ENCODE data around the gene CASQ1. TPM values are rescaled to one million over a fixed set of nuclear protein-coding genes. Genes with fewer than 3 reads are reported as not detected.

The CASQ1 gene
- total and polyA plus RNA-seq, 4 donors, result 1.6 to 15.2 (median 3.9) TPM

- Histone ChIP-seq H3K4me1 (ENCODE audit: control insufficient read depth in 1 of 2, insufficient read depth in 2 of 2, low read length in 2 of 2) (peaks cover 0 to 3% of the 10 kb centered on the region in 2 donors), H3K27ac (ENCODE audit: low read depth in 1 of 2, low read length in 2 of 2) (peak overlapping the region in 1 of 2 donors; percentile 21), H3K9me3 (ENCODE audit: control insufficient read depth, low read length) (no peaks in the 10 kb centered on the region), H3K36me3 (ENCODE audit: control insufficient read depth in 1 of 2, insufficient read depth in 2 of 2, low read length in 1 of 2) (peaks cover 3 to 18% of the 10 kb centered on the region in 2 donors), H3K4me3 (ENCODE audit: low read length in 2 of 2) (no peak overlapping the region), H3K27me3 (ENCODE audit: control insufficient read depth in 1 of 2, insufficient read depth in 2 of 2, low read length in 1 of 2) (no peaks in the 10 kb centered on the region)
- intact Hi-C loops (cut with DNase I), result no loop called here
- DNase-seq (no peak), ATAC-seq (ENCODE audit: low FRiP score) (no peak)
- 78 to 87% methylated on average over 2 of the region's 2 CpGs for WGBS, 2 donors
These were observed 29.9 kb downstream of the CASQ1 start for GRCh38 chr1:160220301-160220700.

DNA sequence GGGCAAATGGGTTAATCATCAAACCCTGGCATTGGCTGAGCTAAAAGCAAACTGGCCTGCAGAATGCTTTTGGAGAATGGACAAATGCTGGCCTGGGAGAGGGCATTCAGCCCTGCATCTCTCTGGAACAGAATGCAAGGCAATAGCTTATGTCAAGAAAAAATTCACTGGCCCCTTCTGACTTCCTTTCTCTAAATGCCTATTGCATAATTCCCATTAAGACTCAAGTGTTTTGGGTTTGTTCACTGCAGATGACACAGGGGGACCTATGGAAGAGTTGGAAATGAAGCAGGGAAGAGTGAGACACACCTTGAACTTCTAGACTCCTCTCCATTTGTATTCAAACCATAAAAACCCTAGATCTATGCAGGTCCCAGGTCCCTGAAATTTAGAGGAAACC, 30.7 kb downstream of the CASQ1 start:
- peaks cover 0 to 3% of the 10 kb centered on the region in 2 donors for H3K4me1 ChIP-seq (ENCODE audit: control insufficient read depth in 1 of 2, insufficient read depth in 2 of 2, low read length in 2 of 2)
- H3K9me3 ChIP-seq (ENCODE audit: control insufficient read depth, low read length), result no peaks in the 10 kb centered on the region
- no peak overlapping the region for H3K27ac ChIP-seq (ENCODE audit: low read depth in 1 of 2, low read length in 2 of 2)
- DNase-seq, result no peak
- peaks cover 3 to 16% of the 10 kb centered on the region in 2 donors for H3K36me3 ChIP-seq (ENCODE audit: control insufficient read depth in 1 of 2, insufficient read depth in 2 of 2, low read length in 1 of 2)
- intact Hi-C loops (cut with DNase I), result no loop called here
- H3K27me3 ChIP-seq (ENCODE audit: control insufficient read depth in 1 of 2, insufficient read depth in 2 of 2, low read length in 1 of 2), result no peaks in the 10 kb centered on the region
- no peak overlapping the region for H3K4me3 ChIP-seq (ENCODE audit: low read length in 2 of 2)
- ATAC-seq (ENCODE audit: low FRiP score), result no peak

DNA sequence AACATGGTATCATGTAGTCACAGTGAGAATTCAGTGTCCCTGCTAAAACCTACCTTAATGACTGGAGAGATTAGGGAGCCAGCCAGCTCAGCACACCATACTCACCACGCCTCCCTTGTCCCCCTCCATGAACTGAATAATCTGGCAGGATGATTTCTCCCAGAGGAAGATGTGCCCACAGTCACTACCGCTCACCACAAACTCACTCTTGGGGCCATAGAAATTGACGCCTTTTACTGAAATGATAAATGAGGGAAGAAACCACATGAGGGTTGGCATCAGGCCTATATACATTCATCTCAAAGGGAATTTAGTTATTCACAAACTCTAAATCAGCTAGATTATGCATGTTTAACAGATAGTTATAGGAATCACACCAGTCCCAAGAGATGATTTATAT, 32.2 kb downstream of the CASQ1 start:
- peaks cover 3 to 16% of the 10 kb centered on the region in 2 donors for H3K36me3 ChIP-seq (ENCODE audit: control insufficient read depth in 1 of 2, insufficient read depth in 2 of 2, low read length in 1 of 2)
- no peaks in the 10 kb centered on the region for H3K9me3 ChIP-seq (ENCODE audit: control insufficient read depth, low read length)
- DNase-seq (no peak), ATAC-seq (ENCODE audit: low FRiP score) (no peak)
- 76 to 85% methylated on average over 3 of the region's 3 CpGs for WGBS, 2 donors
- H3K27me3 ChIP-seq (ENCODE audit: control insufficient read depth in 1 of 2, insufficient read depth in 2 of 2, low read length in 1 of 2), result no peaks in the 10 kb centered on the region
- no peak overlapping the region for H3K27ac ChIP-seq (ENCODE audit: low read depth in 1 of 2, low read length in 2 of 2)
- no peaks in the 10 kb centered on the region for H3K4me1 ChIP-seq (ENCODE audit: control insufficient read depth in 1 of 2, insufficient read depth in 2 of 2, low read length in 2 of 2)
- intact Hi-C loops (cut with DNase I), result no loop called here
- no peak overlapping the region for H3K4me3 ChIP-seq (ENCODE audit: low read length in 2 of 2)

DNA sequence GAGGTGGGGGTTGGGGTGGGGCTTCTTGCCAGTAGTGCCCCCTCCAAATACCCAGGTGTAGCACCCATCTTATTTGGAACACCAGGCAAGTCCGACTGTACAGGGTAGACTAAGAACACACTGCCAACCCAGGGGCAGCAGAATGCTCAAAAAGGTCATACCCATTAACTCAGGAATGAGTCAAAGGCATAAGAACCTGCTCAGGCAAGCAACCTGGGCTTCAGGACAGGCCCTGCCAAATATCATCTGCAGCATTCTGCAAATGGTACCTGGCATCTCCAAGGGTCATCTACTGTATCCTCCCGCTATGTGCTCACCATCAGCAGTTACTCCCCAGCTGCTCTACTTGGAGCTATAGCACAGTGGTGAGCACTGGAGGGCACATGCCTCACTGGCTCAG, 34.2 kb downstream of the CASQ1 start:
- H3K36me3 ChIP-seq (ENCODE audit: control insufficient read depth in 1 of 2, insufficient read depth in 2 of 2, low read length in 1 of 2), result peaks cover 3 to 16% of the 10 kb centered on the region in 2 donors
- WGBS, 2 donors, result 79 to 93% methylated on average over 2 of the region's 2 CpGs
- ATAC-seq (ENCODE audit: low FRiP score), result no peak

DNA sequence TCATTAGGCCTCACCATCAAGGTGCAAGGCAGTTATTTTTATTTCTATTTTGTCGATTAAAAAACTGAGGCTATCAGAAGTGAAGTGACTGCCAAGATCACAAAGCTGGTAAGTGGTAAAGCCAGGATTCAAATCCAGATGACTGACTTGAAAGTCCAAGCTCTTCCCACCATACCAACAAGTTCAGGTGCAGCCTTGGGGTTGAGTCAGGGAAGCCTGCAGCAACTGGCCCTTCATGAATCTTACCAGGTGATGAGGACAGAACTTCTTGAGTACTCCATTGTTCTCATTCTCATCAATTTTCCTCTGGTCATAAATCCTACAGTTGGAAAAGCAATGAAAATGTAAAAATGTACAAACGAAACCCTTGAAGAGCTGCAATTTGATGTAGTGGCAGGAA, 35.0 kb downstream of the CASQ1 start:
- DNase-seq, result no peak
- Histone ChIP-seq H3K27me3 (ENCODE audit: control insufficient read depth in 1 of 2, insufficient read depth in 2 of 2, low read length in 1 of 2) (no peaks in the 10 kb centered on the region), H3K4me3 (ENCODE audit: low read length in 2 of 2) (no peak overlapping the region), H3K9me3 (ENCODE audit: control insufficient read depth, low read length) (no peaks in the 10 kb centered on the region), H3K4me1 (ENCODE audit: control insufficient read depth in 1 of 2, insufficient read depth in 2 of 2, low read length in 2 of 2) (no peaks in the 10 kb centered on the region), H3K36me3 (ENCODE audit: control insufficient read depth in 1 of 2, insufficient read depth in 2 of 2, low read length in 1 of 2) (peaks cover 3 to 16% of the 10 kb centered on the region in 2 donors), H3K27ac (ENCODE audit: low read depth in 1 of 2, low read length in 2 of 2) (no peak overlapping the region)
- no peak for ATAC-seq (ENCODE audit: low FRiP score)
- 71 to 76% methylated on average over 2 of the region's 2 CpGs for WGBS, 2 donors
- intact Hi-C loops (cut with DNase I), result no loop called here

More for the DNA sequence above, 34.2 kb downstream of the CASQ1 start:
- Histone ChIP-seq H3K27me3 (ENCODE audit: control insufficient read depth in 1 of 2, insufficient read depth in 2 of 2, low read length in 1 of 2) (no peaks in the 10 kb centered on the region), H3K4me1 (ENCODE audit: control insufficient read depth in 1 of 2, insufficient read depth in 2 of 2, low read length in 2 of 2) (no peaks in the 10 kb centered on the region), H3K4me3 (ENCODE audit: low read length in 2 of 2) (no peak overlapping the region), H3K9me3 (ENCODE audit: control insufficient read depth, low read length) (no peaks in the 10 kb centered on the region), H3K27ac (ENCODE audit: low read depth in 1 of 2, low read length in 2 of 2) (no peak overlapping the region)
- intact Hi-C loops (cut with DNase I), result no loop called here
- DNase-seq, result no peak

- H3K36me3 ChIP-seq (ENCODE audit: control insufficient read depth in 1 of 2, insufficient read depth in 2 of 2, low read length in 1 of 2), result peaks cover 3 to 16% of the 10 kb centered on the region in 2 donors
- H3K27ac ChIP-seq (ENCODE audit: low read depth in 1 of 2, low read length in 2 of 2), result no peak overlapping the region
- WGBS, 2 donors, result 77 to 85% methylated on average over 2 of the region's 2 CpGs
- H3K4me1 ChIP-seq (ENCODE audit: control insufficient read depth in 1 of 2, insufficient read depth in 2 of 2, low read length in 2 of 2), result no peaks in the 10 kb centered on the region
- DNase-seq (no peak), ATAC-seq (ENCODE audit: low FRiP score) (no peak)
- no peaks in the 10 kb centered on the region for H3K27me3 ChIP-seq (ENCODE audit: control insufficient read depth in 1 of 2, insufficient read depth in 2 of 2, low read length in 1 of 2)
- intact Hi-C loops (cut with DNase I), result no loop called here
- no peak overlapping the region for H3K4me3 ChIP-seq (ENCODE audit: low read length in 2 of 2)
- H3K9me3 ChIP-seq (ENCODE audit: control insufficient read depth, low read length), result no peaks in the 10 kb centered on the region
These were observed 36.2 kb downstream of the CASQ1 start for GRCh38 chr1:160226623-160227022.

DNA sequence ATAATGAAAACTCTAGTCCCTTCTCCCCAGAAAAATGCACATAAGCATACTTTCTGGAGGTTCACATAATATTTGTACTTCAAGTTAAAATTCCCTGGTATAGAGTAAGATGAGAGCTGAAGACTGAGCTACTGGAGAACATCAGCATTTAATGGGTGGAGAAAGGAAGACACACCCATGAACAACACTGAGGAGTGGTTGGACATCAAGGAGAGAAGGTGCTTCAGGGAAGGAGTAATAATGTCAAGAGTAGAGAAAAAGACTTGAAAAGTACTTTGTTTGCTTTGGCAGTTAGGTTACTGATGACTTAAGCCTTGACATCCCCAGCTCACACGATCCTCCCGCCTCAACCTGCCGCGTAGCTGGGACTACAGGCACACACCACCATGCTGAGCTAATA, 36.7 kb downstream of the CASQ1 start:
- ATAC-seq (ENCODE audit: low FRiP score) (no peak), DNase-seq (no peak)
- H3K4me1 ChIP-seq (ENCODE audit: control insufficient read depth in 1 of 2, insufficient read depth in 2 of 2, low read length in 2 of 2), result no peaks in the 10 kb centered on the region
- no peak overlapping the region for H3K4me3 ChIP-seq (ENCODE audit: low read length in 2 of 2)
- peaks cover 3 to 14% of the 10 kb centered on the region in 2 donors for H3K36me3 ChIP-seq (ENCODE audit: control insufficient read depth in 1 of 2, insufficient read depth in 2 of 2, low read length in 1 of 2)
- H3K9me3 ChIP-seq (ENCODE audit: control insufficient read depth, low read length), result no peaks in the 10 kb centered on the region
- no peak overlapping the region for H3K27ac ChIP-seq (ENCODE audit: low read depth in 1 of 2, low read length in 2 of 2)
- intact Hi-C loops (cut with DNase I), result no loop called here
- 39 to 45% methylated on average over 4 of the region's 4 CpGs for WGBS, 2 donors
- H3K27me3 ChIP-seq (ENCODE audit: control insufficient read depth in 1 of 2, insufficient read depth in 2 of 2, low read length in 1 of 2), result no peaks in the 10 kb centered on the region

GRCh38 chr1:160227561-160227960, 37.2 kb downstream of the CASQ1 start:
- no peaks in the 10 kb centered on the region for H3K9me3 ChIP-seq (ENCODE audit: control insufficient read depth, low read length)
- no peak overlapping the region for H3K4me3 ChIP-seq (ENCODE audit: low read length in 2 of 2)
- ATAC-seq (ENCODE audit: low FRiP score), result no peak
- intact Hi-C loops (cut with DNase I), result no loop called here
- H3K4me1 ChIP-seq (ENCODE audit: control insufficient read depth in 1 of 2, insufficient read depth in 2 of 2, low read length in 2 of 2), result no peaks in the 10 kb centered on the region
- no peaks in the 10 kb centered on the region for H3K27me3 ChIP-seq (ENCODE audit: control insufficient read depth in 1 of 2, insufficient read depth in 2 of 2, low read length in 1 of 2)
- 91 to 93% methylated on average over 1 of the region's 1 CpG for WGBS, 2 donors
- no peak for DNase-seq
- H3K36me3 ChIP-seq (ENCODE audit: control insufficient read depth in 1 of 2, insufficient read depth in 2 of 2, low read length in 1 of 2), result peaks cover 3 to 12% of the 10 kb centered on the region in 2 donors
- H3K27ac ChIP-seq (ENCODE audit: low read depth in 1 of 2, low read length in 2 of 2), result no peak overlapping the region

DNA sequence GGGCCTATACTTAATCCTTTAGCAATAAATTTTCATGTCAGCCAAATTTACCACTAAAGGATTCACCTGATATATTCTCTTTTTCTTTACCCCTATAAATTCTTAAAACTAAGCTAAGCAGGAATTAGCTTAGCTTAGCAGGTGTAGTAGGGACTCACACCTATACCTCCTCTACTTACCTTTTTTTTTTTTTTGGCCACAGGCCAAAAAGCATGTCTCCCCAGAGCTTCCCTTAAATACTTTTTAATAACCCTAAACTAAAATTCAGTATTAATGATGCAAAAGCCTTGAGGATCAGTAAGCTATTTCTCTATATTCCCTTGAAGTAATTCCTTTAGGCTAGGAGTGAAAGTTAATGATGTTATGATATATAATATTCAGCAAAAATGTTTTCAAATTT, 38.1 kb downstream of the CASQ1 start:
- Histone ChIP-seq H3K27me3 (ENCODE audit: control insufficient read depth in 1 of 2, insufficient read depth in 2 of 2, low read length in 1 of 2) (no peaks in the 10 kb centered on the region), H3K4me3 (ENCODE audit: low read length in 2 of 2) (no peak overlapping the region), H3K27ac (ENCODE audit: low read depth in 1 of 2, low read length in 2 of 2) (no peak overlapping the region), H3K9me3 (ENCODE audit: control insufficient read depth, low read length) (no peaks in the 10 kb centered on the region), H3K4me1 (ENCODE audit: control insufficient read depth in 1 of 2, insufficient read depth in 2 of 2, low read length in 2 of 2) (no peaks in the 10 kb centered on the region), H3K36me3 (ENCODE audit: control insufficient read depth in 1 of 2, insufficient read depth in 2 of 2, low read length in 1 of 2) (peaks cover 3 to 8% of the 10 kb centered on the region in 2 donors)
- intact Hi-C loops (cut with DNase I), result no loop called here
- no peak for ATAC-seq (ENCODE audit: low FRiP score)
- DNase-seq, result no peak
